NT2/D1 (cell line): ENCODE data around the gene AVP.

Experiments
- SUZ12 ChIP-seq: IDR thresholded peaks from 2 replicates; pipeline ENCODE4 v1.6.1; 2011; ENCODE audit not compliant: insufficient read length, insufficient read depth; ENCODE audit errors: extremely low read depth
- YY1 ChIP-seq: IDR thresholded peaks from 2 replicates; pipeline ENCODE4 v1.6.1; 2011; ENCODE audit not compliant: insufficient read length, insufficient read depth
- ZNF274 ChIP-seq: IDR thresholded peaks from 2 replicates; pipeline ENCODE4 v1.6.1; 2011; ENCODE audit warnings: mild to moderate bottlenecking, low read depth, low read length

DNA sequence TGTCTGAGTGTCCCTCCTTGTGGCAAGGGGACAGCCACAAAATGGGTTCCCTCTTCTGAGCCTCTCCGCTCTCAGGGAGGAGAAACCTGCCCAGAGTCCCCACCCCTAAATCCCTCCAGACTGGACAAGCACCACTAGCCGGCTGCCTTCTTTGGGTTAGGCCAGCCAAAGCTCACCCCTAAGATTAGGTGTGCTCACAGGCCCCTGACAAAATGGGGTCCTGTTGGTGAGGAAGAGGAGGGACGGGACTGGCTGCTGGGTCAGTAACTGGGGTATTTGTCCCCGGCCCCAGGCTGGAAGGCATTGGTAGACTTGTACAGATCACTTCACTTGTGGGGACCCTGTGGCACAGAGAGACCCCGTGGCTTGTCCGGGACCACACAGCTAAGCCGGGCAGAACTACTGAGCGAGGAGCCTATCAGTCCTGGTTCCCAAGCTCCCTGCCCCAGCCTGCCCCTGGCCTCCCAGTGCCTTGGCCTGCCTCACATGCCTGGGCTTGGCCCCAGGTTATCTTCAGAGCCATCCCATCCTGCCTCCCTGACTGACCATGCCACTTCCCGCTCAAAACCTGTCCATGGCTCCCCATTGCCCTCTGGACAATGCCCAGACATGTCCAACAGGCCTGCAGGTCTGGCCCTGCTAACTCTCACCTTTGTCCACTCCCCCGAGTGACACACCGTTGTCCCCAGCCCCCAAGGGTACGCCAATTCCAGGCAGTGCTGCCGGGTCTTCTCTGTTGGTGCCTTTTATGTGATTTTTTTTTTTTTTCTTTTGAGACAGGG lies 10.5 kb upstream of the AVP start:
- TF ChIP-seq YY1 (no peak), ZNF274 (no peak), SUZ12 (no peak)
